ENCODE measurements around the gene TMEM126B. TPM values are rescaled to one million over a fixed set of nuclear protein-coding genes. Genes with fewer than 3 reads are reported as not detected.

Gene TMEM126B
- polyA plus RNA-seq, 1 experiment: 21.6 TPM

DNA sequence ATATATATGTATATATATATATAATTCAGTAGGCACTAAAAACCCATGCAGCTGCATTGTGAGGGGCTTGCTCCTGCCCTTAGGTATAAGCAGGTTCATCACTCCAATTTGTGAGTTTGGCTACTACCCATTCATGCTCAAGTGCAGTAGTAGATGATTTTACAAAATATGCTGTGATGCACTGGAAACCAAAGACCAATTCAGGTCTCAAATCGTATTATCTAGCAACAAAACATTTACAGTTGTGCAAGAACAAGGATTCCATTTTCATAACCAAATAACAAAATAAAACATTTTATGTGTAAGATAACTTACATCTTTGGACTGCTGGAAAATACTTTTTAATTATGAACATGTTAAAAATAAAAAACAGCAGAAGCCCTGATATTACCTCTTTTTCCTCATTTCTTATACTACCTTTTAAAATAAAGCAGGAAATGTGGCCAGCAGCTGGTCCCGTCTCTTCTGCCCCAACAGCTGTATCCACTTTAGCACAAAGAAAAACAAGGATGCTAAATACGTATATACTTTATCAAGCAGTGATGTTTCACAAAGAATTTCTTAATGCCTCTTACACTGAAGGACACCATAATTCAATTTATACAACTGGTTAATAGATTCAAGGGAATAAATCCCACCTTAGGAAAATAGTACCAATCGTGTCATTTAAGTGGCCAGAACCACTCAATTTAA, 33.7 kb downstream of the TMEM126B start:
- Histone ChIP-seq H3K4me3 (ENCODE audit: low read depth, low read length) (peak overlapping the region; percentile 98), H3K36me3 (ENCODE audit: control insufficient read depth, insufficient read depth, low read length) (no peaks in the 10 kb centered on the region; the same call in 1 of the 2 replicates), H3K27me3 (ENCODE audit: control insufficient read depth, insufficient read depth, low read length) (no peaks in the 10 kb centered on the region)
- ChIA-PET POLR2A (no interaction called here), CTCF (interaction anchor here (1.4 kb wide), 1 partner anchor 24 kb away, joined by 3 read pairs; the partner anchor contains the start of gene CCDC89)
- DNase-seq (ENCODE audit: low read depth): no peak
- TF ChIP-seq, protein P1, sequence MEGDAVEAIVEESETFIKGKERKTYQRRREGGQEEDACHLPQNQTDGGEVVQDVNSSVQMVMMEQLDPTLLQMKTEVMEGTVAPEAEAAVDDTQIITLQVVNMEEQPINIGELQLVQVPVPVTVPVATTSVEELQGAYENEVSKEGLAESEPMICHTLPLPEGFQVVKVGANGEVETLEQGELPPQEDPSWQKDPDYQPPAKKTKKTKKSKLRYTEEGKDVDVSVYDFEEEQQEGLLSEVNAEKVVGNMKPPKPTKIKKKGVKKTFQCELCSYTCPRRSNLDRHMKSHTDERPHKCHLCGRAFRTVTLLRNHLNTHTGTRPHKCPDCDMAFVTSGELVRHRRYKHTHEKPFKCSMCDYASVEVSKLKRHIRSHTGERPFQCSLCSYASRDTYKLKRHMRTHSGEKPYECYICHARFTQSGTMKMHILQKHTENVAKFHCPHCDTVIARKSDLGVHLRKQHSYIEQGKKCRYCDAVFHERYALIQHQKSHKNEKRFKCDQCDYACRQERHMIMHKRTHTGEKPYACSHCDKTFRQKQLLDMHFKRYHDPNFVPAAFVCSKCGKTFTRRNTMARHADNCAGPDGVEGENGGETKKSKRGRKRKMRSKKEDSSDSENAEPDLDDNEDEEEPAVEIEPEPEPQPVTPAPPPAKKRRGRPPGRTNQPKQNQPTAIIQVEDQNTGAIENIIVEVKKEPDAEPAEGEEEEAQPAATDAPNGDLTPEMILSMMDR (IDR thresholded peaks at IDR 0.05; ENCODE audit: insufficient read depth, low read depth, low read length): no peak

DNA sequence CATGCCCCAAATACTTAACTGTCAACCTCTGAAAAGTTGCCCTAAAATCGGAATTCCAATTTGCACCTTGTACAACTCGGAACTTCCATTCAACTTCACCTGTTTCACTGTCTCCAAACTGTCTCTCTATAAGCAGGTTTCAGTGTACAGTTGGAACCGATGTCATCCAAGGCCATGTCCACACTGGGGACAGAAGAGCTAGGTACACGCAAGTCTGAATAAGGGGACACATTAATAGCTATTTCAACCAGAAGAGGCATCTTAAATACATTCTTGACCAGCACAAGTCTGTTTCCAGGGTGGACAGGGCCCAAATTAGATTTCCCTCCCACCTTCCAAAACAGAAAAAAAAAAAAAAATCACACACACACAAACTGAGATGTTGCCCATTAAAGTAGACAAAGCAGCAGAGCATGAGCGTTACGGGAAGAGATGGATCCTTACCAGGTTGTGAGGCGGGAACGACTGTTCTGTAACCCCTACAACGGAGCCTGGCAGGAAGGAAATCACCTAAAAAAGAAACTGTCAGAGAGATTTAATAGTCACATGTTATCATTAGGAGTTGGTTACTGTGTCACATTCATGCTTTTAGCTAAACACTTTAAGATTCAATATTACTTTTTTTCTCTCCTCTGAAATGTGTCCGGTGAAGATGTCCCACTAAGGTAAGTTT, 34.8 kb downstream of the TMEM126B start:
- H3K27me3 ChIP-seq (ENCODE audit: control insufficient read depth, insufficient read depth, low read length): no peaks in the 10 kb centered on the region
- ChIA-PET POLR2A (no interaction called here), CTCF (interaction anchor here (1.0 kb wide), 1 partner anchor 555 kb away, joined by 3 read pairs; no protein-coding TSS in a partner anchor)
- TF ChIP-seq, protein P1 (IDR thresholded peaks at IDR 0.05; ENCODE audit: insufficient read depth, low read depth, low read length): no peak
- peak overlapping the region; percentile 98 for H3K4me3 ChIP-seq (ENCODE audit: low read depth, low read length)
- DNase-seq (ENCODE audit: low read depth): no peak
- no peaks in the 10 kb centered on the region; the same call in 1 of the 2 replicates for H3K36me3 ChIP-seq (ENCODE audit: control insufficient read depth, insufficient read depth, low read length)

DNA sequence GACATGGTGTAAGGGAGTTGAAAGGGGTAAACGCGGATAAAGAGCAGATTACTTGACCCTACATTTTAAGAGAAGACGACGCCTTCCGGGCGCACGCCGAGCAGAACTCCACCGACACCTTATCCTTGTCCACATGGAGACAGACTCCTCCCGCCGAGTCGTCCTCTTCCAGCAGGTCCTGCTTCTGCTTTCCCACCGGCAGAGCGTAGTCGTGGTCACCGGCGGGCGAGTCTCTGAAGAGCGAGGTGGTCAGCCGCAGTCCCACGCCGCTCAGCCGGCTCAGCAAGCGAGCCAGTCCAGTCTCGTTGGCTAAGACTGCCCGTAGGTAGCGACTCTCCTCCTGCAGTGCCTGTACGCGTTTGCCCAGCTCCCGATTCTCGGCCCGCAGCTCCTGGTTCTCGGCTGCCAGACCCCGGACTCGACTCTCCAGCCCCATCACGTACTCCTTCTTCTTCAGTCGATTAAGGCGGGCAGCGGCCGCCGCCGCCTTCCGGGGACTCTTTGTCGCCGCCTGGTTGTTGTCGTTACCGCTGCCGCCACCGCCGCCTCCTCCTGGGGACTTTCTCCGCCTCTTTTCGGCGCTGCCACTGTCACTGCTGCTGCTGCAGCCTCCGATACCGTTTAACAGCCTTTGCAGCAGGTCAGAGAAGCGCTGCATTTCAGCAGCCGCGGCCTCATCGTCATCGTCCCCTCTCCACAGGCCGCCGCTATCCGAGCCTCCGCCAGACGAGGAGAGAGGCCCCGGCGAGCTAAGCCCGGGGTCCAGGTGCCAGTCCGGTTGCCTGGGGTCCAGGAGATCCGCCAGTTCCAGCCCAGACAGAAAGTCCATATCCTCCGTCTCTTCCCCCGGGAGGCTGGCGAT, 35.6 kb downstream of the TMEM126B start:
- DNase-seq (ENCODE audit: low read depth): no peak
- POLR2A ChIA-PET: interaction anchor here (0.6 kb wide), 2 partner anchors 109 to 223 kb away, joined by 3 to 13 read pairs; no protein-coding TSS in a partner anchor
- peak overlapping the region; percentile 98 for H3K4me3 ChIP-seq (ENCODE audit: low read depth, low read length)
- CTCF ChIA-PET: interaction anchor here (1.0 to 1.4 kb wide), 3 partner anchors 14 to 555 kb away, joined by 3 to 4 read pairs (median 3); no protein-coding TSS in a partner anchor
- TF ChIP-seq, protein P1 (IDR thresholded peaks at IDR 0.05; ENCODE audit: insufficient read depth, low read depth, low read length): peak; percentile 48
- H3K36me3 ChIP-seq (ENCODE audit: control insufficient read depth, insufficient read depth, low read length): no peaks in the 10 kb centered on the region; the same call in 1 of the 2 replicates
- no peaks in the 10 kb centered on the region for H3K27me3 ChIP-seq (ENCODE audit: control insufficient read depth, insufficient read depth, low read length)

DNA sequence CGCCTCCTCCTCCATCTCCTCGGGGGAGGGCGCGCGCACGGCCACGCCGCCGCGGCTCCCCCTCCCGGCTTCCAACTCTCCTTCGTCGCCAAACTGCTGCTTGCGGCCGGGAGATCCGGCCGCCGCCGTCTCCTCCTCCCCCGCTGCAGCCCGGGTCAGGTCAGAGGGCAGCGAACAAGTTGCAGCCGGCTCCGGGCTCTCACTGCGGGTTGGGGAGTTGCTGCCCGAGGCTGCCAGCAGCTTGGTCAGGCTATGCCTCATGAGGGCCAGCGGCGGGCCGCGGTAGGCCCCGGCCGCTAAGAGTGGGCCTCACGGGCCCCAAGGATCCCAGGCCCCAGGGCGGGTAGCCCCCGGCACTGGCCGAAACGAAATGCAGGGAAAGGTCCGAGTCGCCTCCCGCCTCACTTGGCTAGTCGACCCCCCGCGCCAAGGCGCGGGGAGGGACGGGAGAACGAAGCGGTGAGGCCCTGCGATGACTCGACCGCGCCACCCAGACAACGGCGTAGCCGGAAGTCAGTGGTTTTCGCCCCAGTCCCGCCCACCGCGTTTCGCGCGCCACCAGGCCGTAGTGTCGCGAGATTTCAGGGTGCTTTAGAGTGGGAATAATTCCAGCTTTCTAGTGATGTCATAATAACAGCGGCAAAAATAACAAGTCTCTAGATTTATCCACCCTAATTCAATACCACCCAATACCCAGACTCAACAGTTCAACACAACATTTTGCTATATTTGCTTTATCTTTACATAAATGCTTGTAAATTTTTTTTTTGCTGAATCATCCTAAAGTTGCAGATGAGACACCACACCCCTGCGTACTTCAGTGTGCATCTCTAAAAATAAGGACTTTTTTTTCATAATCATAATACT, 36.5 kb downstream of the TMEM126B start, which contains the start of gene CREBZF:
Gene CREBZF (minus strand): TSS at position 515 of the 867 bp plus-strand sequence. CDS start 254 bp downstream, at position 261.
- Histone ChIP-seq H3K4me3 (ENCODE audit: low read depth, low read length) (peak within 1 kb of the TSS; percentile 98), H3K36me3 (ENCODE audit: control insufficient read depth, insufficient read depth, low read length) (no peaks in the 10 kb centered on the region; the same call in 1 of the 2 replicates), H3K27me3 (ENCODE audit: control insufficient read depth, insufficient read depth, low read length) (no peaks in the 10 kb centered on the region)
- CTCF ChIA-PET: interaction anchor here (1.1 to 1.4 kb wide), 2 partner anchors 15 kb away, joined by 3 to 4 read pairs; no protein-coding TSS in a partner anchor
- TF ChIP-seq, protein P1 (IDR thresholded peaks at IDR 0.05; ENCODE audit: insufficient read depth, low read depth, low read length): no peak
- peak; percentile 55 for DNase-seq (ENCODE audit: low read depth)
- POLR2A ChIA-PET: interaction anchor here (0.6 kb wide), 2 partner anchors 108 to 222 kb away, joined by 3 to 13 read pairs; no protein-coding TSS in a partner anchor

Data from BJ (cell line).